HPDE6-E6E7 (cell line): ENCODE data around the gene SEC61A1.

Experiments
- DNase-seq: peaks from one replicate; pipeline ENCODE4 v3.0.0; 2011; ENCODE audit warnings: missing footprints; ENCODE audit errors: extremely low spot score

The SEC61A1 gene

GRCh38 chr3:128051837-128052594, at the start of gene SEC61A1:
Gene SEC61A1 (plus strand): TSS chr3:128052437. CDS start chr3:128052553, 116 bp downstream.
- peak; percentile 93 for DNase-seq

- DNase-seq: no peak
Measured at GRCh38 chr3:128004661-128005060, 47.6 kb upstream of the SEC61A1 start.

GRCh38 chr3:128006061-128007032, 45.9 kb upstream of the SEC61A1 start:
- no peak for DNase-seq

- no peak for DNase-seq
Measured at GRCh38 chr3:128007033-128007424, 45.2 kb upstream of the SEC61A1 start.

- DNase-seq: no peak
Measured at GRCh38 chr3:128009952-128010846, 42.0 kb upstream of the SEC61A1 start.

GRCh38 chr3:128011140-128011539, 41.1 kb upstream of the SEC61A1 start:
- DNase-seq: peak; percentile 74

DNA sequence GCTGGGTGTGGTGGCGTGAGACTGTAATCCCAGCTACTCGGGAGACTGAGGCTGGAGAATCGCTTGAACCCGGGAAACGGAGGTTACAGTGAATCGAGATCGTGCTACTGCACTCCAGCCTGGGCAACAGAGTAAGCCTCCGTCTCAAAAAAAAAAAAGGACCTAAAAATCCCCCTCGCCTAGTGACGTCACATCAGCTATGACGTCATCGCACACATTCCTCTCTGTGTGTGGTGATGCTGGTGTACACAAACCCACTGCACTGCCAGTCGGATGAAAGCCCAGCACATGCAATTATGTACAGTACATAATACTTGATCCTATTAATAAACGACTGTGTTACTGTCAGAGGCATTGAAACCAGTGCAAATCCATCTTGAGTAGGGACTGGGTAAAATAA, 40.2 kb upstream of the SEC61A1 start:
- DNase-seq: no peak

GRCh38 chr3:128014548-128014947, 37.7 kb upstream of the SEC61A1 start:
- no peak for DNase-seq

- DNase-seq: no peak
Measured at GRCh38 chr3:128016502-128016901, 35.7 kb upstream of the SEC61A1 start.

DNA sequence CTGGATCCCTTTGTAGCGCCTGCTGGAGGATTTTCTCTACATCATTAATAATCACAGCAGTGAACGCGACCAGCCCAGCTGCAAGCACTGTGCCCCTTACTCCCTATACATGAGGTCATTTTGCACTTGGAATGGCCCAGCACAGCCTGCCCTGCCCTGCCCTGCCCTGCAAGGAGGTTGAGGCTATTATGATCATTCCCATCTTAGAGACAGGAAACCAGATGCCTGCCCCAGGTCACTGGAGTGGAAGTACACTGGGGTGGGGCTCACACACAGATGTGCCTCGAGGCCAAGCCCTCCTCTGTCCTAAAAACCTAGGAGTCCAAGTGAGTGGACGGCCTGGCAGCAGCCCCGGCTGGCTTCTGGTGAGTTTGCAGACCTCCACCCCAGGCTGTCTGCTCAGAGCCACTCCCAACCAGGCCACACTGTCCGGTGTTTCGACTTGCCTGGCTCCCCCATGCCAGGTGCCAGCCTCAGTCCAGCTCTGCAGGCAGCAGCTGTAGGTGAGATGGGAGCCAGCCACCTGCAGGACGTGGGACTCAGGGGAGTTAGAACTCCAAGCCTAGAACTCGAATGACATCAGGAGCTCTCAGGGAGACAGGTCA, 30.4 kb upstream of the SEC61A1 start:
- no peak for DNase-seq

- DNase-seq: no peak
Measured at GRCh38 chr3:128033102-128033501, 19.1 kb upstream of the SEC61A1 start.

- DNase-seq: no peak
Measured at GRCh38 chr3:128036119-128036518, 16.1 kb upstream of the SEC61A1 start.

- DNase-seq: no peak
Measured at GRCh38 chr3:128040041-128040440, 12.2 kb upstream of the SEC61A1 start.

- DNase-seq: no peak
Measured at GRCh38 chr3:128040660-128041059, 11.6 kb upstream of the SEC61A1 start.

GRCh38 chr3:128041344-128041743, 10.9 kb upstream of the SEC61A1 start:
- DNase-seq: no peak

- DNase-seq: no peak
Measured at GRCh38 chr3:128050597-128050996, 1.6 kb upstream of the SEC61A1 start.

- no peak for DNase-seq
Measured at GRCh38 chr3:128051459-128051836, 789 bp upstream of the SEC61A1 start.

GRCh38 chr3:128052595-128053351, 536 bp downstream of the SEC61A1 start:
- DNase-seq: no peak

DNA sequence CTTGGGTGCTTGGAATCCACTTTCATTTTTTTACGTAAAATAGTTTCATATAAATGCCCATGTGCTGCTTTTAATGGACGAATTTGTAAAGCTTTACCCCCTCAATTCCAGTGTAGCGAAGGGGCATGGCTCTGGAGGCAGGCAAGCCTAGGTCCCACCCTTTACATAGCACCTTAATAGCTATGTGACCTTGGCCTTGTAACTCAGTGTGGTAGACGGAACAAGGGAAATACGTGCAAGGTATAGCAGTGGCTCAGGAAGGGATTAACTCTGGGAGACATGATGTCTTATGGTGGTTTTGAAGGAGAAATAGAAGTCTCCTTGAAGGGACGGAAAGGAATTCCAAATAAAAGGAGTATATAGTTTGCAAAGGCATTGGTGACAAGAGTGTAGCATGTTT, 1.4 kb downstream of the SEC61A1 start:
- no peak for DNase-seq

- no peak for DNase-seq
Measured at GRCh38 chr3:128054367-128054766, 2.1 kb downstream of the SEC61A1 start.

DNA sequence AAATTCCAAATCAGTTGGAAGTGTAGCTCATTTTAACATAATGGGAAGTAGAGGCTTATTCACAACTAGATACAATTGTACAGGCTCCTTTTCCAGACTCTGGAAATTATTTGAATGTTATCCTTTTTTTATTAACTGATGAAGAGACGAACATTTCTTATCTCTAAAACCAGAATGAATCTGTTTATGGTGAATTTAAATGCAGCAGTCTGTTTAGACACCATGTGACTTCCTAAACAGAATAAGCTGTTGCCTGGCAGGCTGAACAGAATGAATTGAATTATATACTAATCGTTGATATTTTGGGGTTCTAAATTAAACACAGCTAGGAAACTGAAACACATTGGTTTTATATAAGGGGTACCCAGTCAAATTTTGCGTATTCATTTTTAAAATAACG, 4.0 kb downstream of the SEC61A1 start:
- DNase-seq: no peak
